Loucy (cell line): ENCODE measurements around the gene RRP1.
A peak's percentile ranks its signal among the peaks of the same experiment; 100 is the strongest.

Experiments
- H2AFZ ChIP-seq: fragments of 200-600 bp; sonication (generic); 2 replicates; pipeline ENCODE4 v1.6.0; 2016; ENCODE audit warnings: antibody characterized with exemption, mild to moderate bottlenecking, low read length, moderate library complexity
- H3F3A ChIP-seq: fragments of 200-600 bp; 2 replicates; pipeline ENCODE4 v1.6.0; 2016; ENCODE audit warnings: antibody characterized with exemption, low read depth, mild to moderate bottlenecking
- H3K27me3 ChIP-seq: fragments of 200-600 bp; sonication (generic); 2 replicates; pipeline ENCODE4 v1.6.1; 2014; ENCODE audit warnings: low read length, mild to moderate bottlenecking; ENCODE audit not compliant: insufficient read depth, poor library complexity, severe bottlenecking
- H3K36me3 ChIP-seq: fragments of 200-600 bp; sonication (generic); 2 replicates; pipeline ENCODE4 v1.6.1; 2016; ENCODE audit warnings: low read length; ENCODE audit not compliant: insufficient read depth
- H3K4me1 ChIP-seq: fragments of 200-600 bp; sonication (generic); 2 replicates; pipeline ENCODE4 v1.5.1; 2014; ENCODE audit warnings: low read length, mild to moderate bottlenecking; ENCODE audit not compliant: insufficient read depth, poor library complexity, severe bottlenecking
- H3K4me2 ChIP-seq: fragments of 200-600 bp; sonication (generic); 2 replicates; pipeline ENCODE4 v1.6.0; 2014; ENCODE audit warnings: antibody characterized with exemption, low read length, low read depth, mild to moderate bottlenecking; ENCODE audit not compliant: poor library complexity, severe bottlenecking
- H3K4me3 ChIP-seq: fragments of 200-600 bp; sonication (generic); 2 replicates; pipeline ENCODE4 v1.5.1; 2014; ENCODE audit warnings: low read length, mild to moderate bottlenecking, mixed read lengths; ENCODE audit not compliant: poor library complexity, severe bottlenecking
- H3K79me2 ChIP-seq: fragments of 200-600 bp; sonication (generic); 2 replicates; pipeline ENCODE4 v1.6.1; 2014; ENCODE audit warnings: low read length; ENCODE audit not compliant: insufficient read depth
- H3K9ac ChIP-seq: fragments of 200-600 bp; sonication (generic); 2 replicates; pipeline ENCODE4 v1.6.0; 2014; ENCODE audit warnings: mild to moderate bottlenecking, low read depth, low read length, moderate library complexity; ENCODE audit not compliant: poor library complexity, severe bottlenecking
- H3K9me2 ChIP-seq: fragments of 200-600 bp; sonication (generic); replicated peaks from 2 replicates; pipeline ENCODE4 v1.6.1; 2016; ENCODE audit warnings: low read depth, low read length, mixed read lengths
- H3K9me3 ChIP-seq: fragments of 200-600 bp; sonication (generic); 2 replicates; pipeline ENCODE4 v1.6.1; 2014; ENCODE audit warnings: mild to moderate bottlenecking, antibody characterized with exemption, low read length, low read depth; ENCODE audit not compliant: insufficient read depth
- H4K20me1 ChIP-seq: fragments of 200-600 bp; sonication (generic); 2 replicates; pipeline ENCODE4 v1.6.0; 2014; ENCODE audit warnings: antibody characterized with exemption, low read length, mild to moderate bottlenecking; ENCODE audit not compliant: insufficient read depth, poor library complexity, severe bottlenecking
- EZH2phosphoT487 ChIP-seq: fragments of 200-600 bp; IDR thresholded peaks from 2 replicates; pipeline ENCODE4 v1.6.1; 2018; ENCODE audit warnings: antibody characterized with exemption, mild to moderate bottlenecking, moderate library complexity, borderline replicate concordance
- TF ChIP-seq, protein P1 (sequence below): fragments of 200-600 bp; sonication (generic); conservative IDR thresholded peaks from 2 replicates; pipeline ENCODE4 v1.5.1; 2014; ENCODE audit warnings: mild to moderate bottlenecking, antibody characterized with exemption, low read length

RRP1 gene, protein sequence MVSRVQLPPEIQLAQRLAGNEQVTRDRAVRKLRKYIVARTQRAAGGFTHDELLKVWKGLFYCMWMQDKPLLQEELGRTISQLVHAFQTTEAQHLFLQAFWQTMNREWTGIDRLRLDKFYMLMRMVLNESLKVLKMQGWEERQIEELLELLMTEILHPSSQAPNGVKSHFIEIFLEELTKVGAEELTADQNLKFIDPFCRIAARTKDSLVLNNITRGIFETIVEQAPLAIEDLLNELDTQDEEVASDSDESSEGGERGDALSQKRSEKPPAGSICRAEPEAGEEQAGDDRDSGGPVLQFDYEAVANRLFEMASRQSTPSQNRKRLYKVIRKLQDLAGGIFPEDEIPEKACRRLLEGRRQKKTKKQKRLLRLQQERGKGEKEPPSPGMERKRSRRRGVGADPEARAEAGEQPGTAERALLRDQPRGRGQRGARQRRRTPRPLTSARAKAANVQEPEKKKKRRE

DNA sequence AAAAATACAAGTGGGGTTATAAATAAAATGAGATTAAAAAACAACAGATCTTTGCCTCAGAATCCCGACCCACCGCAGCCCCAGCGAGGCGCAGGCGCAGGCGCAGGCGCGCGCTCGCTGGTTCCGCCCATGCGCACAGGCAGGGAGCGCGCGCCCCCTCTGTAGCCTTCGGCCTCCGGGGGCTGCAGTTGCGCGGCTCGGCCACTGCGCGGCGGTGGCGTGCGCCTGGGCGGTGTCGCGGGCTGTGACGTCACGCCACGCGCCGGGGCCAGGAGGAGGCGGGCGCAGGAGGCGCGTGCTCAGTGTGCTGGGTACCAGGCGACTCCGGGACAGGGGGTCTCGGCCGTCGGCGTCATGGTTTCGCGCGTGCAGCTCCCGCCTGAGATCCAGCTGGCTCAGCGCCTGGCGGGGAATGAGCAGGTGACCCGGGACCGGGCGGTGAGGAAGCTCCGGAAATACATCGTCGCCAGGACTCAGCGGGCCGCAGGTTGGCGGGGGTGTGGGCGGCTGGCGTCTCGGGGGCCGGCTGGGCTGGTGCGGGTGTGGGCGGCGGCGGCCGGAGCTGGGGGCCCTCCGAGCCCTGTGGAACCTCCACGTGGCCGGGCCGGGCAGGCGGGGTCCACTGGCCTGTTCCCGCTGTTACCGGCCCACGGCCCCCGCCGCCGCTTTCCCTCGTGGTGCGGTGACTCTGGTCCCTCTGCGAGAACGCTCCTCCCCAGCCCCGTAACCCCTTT is at the start of gene RRP1:
Gene RRP1, plus strand, starts transcription at position 302 of the 734 bp plus-strand sequence. Its CDS starts 53 bp downstream, at position 355.
- peaks cover 28% of the 10 kb centered on the region for H4K20me1 ChIP-seq
- no peaks in the 10 kb centered on the region for H3K9me3 ChIP-seq
- peaks cover 50% of the 10 kb centered on the region for H3K79me2 ChIP-seq
- H3K27me3 ChIP-seq = no peaks in the 10 kb centered on the region
- no peaks in the 10 kb centered on the region; the same call in 1 of the 2 replicates for H3F3A ChIP-seq
- TF ChIP-seq, protein P1, sequence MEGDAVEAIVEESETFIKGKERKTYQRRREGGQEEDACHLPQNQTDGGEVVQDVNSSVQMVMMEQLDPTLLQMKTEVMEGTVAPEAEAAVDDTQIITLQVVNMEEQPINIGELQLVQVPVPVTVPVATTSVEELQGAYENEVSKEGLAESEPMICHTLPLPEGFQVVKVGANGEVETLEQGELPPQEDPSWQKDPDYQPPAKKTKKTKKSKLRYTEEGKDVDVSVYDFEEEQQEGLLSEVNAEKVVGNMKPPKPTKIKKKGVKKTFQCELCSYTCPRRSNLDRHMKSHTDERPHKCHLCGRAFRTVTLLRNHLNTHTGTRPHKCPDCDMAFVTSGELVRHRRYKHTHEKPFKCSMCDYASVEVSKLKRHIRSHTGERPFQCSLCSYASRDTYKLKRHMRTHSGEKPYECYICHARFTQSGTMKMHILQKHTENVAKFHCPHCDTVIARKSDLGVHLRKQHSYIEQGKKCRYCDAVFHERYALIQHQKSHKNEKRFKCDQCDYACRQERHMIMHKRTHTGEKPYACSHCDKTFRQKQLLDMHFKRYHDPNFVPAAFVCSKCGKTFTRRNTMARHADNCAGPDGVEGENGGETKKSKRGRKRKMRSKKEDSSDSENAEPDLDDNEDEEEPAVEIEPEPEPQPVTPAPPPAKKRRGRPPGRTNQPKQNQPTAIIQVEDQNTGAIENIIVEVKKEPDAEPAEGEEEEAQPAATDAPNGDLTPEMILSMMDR = peak; percentile 77
- no peak for TF ChIP-seq EZH2phosphoT487
- H3K9me2 ChIP-seq = no peaks in the 10 kb centered on the region
- peaks cover 21% of the 10 kb centered on the region for H3K4me1 ChIP-seq
- peak within 1 kb of the TSS; percentile 96 for H3K4me2 ChIP-seq
- H3K36me3 ChIP-seq = peaks cover 27% of the 10 kb centered on the region; the same call in 1 of the 2 replicates
- H3K4me3 ChIP-seq = peak within 1 kb of the TSS; percentile 96
- peak within 1 kb of the TSS; percentile 87 for H3K9ac ChIP-seq
- peak within 1 kb of the TSS; percentile 97 for H2AFZ ChIP-seq

DNA sequence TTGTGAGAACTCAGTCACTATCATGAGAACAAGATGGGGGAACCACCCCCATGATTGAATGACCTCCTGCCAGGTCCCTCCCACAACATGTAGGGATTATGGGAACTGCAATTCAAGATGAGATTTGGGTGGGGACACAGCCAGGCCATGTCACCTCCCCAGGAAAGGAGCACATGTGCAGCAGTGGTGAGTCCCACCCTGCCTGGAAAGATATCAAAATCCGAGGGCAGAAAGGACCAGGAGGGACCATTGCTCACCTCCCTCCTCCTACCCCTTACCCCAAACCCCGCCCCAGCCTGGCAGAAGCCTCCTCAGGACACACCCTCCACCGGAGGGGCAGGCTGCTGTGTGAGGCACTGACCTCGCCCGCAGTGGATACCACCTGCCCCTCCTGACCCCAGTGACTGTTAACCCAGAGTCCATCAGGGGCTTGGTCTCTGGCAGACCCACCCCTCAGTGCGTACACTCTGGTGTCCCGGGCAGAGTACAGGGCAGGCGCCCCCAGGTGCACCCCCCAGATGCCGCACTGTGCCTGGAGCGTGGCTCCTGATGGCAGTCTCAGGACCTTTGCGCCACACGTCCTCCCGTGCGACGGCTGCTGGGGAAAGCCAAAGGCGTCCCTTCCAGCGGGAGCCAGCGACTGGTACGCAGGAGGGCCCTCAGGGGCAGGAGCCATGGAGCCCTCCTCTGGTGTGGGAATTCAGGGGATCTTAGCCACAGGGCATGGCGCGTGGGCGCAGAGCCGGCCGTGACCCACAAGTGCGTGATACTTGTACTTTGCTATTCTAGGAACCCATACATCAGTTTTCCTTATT is 49.5 kb upstream of the RRP1 start:
- Histone ChIP-seq H3K4me3 (no peak overlapping the region), H3K27me3 (no peaks in the 10 kb centered on the region), H3K4me2 (no peak overlapping the region), H3K9me2 (no peaks in the 10 kb centered on the region), H4K20me1 (no peaks in the 10 kb centered on the region), H3K9me3 (no peaks in the 10 kb centered on the region), H2AFZ (no peak overlapping the region), H3K4me1 (no peaks in the 10 kb centered on the region), H3K9ac (no peak overlapping the region), H3K36me3 (peaks cover 20% of the 10 kb centered on the region; the same call in 1 of the 2 replicates), H3F3A (no peaks in the 10 kb centered on the region), H3K79me2 (no peaks in the 10 kb centered on the region; the same call in 1 of the 2 replicates)
- TF ChIP-seq, protein P1 = no peak
- TF ChIP-seq EZH2phosphoT487 = no peak

DNA sequence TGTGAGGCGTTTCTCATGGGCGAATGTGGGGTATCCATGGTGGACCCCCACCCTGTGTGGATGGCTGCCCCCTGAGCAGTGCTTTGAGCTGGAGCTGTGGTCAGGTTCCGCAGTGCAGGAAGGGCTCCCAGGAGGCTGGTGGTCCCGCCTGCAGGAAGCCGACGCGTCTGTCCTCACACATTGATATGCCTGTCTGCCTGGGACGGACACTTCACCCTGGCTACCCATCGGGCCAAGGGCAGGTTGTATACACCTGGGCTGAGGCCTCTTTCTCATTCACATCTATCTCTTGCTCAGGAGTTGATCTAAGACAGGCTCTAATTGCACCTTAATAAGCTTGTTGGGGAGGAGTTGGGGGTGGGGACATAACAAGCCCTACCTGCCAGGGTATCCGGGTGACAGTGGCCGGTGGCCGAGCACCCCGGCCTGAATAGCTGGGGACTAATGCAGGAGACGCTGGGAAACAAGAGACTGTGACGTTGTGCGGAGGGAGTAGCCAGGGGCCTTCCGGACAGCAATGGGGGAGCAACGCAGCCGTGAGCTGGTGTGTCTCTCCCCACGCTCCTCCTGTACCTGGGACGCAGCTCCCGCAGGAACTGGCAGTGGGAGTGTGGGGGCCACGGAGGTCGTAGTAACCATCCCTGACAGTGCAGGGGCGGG is 48.8 kb upstream of the RRP1 start:
- no peaks in the 10 kb centered on the region for H4K20me1 ChIP-seq
- no peak overlapping the region for H3K4me2 ChIP-seq
- no peaks in the 10 kb centered on the region for H3K4me1 ChIP-seq
- no peaks in the 10 kb centered on the region for H3K9me2 ChIP-seq
- H3K9ac ChIP-seq = no peak overlapping the region
- H3K4me3 ChIP-seq = no peak overlapping the region
- no peaks in the 10 kb centered on the region for H3K9me3 ChIP-seq
- peaks cover 21% of the 10 kb centered on the region; the same call in 1 of the 2 replicates for H3K36me3 ChIP-seq
- TF ChIP-seq EZH2phosphoT487 = no peak
- TF ChIP-seq, protein P1 = no peak
- H3K79me2 ChIP-seq = no peaks in the 10 kb centered on the region; the same call in 1 of the 2 replicates
- no peaks in the 10 kb centered on the region for H3F3A ChIP-seq
- no peaks in the 10 kb centered on the region for H3K27me3 ChIP-seq
- no peak overlapping the region for H2AFZ ChIP-seq
